22Rv1 (cell line): ENCODE results near the gene APOBEC3F.

Source experiments
- CTCF ChIP-seq: fragments of 450-650 bp; IDR thresholded peaks from 2 replicates; pipeline ENCODE4 v1.5.1; 2017; ENCODE audit warnings: mild to moderate bottlenecking
- ZFX ChIP-seq: fragments of 450-650 bp; IDR thresholded peaks from 2 replicates; pipeline ENCODE4 v1.6.1; 2017; ENCODE audit warnings: antibody characterized with exemption, borderline replicate concordance

DNA sequence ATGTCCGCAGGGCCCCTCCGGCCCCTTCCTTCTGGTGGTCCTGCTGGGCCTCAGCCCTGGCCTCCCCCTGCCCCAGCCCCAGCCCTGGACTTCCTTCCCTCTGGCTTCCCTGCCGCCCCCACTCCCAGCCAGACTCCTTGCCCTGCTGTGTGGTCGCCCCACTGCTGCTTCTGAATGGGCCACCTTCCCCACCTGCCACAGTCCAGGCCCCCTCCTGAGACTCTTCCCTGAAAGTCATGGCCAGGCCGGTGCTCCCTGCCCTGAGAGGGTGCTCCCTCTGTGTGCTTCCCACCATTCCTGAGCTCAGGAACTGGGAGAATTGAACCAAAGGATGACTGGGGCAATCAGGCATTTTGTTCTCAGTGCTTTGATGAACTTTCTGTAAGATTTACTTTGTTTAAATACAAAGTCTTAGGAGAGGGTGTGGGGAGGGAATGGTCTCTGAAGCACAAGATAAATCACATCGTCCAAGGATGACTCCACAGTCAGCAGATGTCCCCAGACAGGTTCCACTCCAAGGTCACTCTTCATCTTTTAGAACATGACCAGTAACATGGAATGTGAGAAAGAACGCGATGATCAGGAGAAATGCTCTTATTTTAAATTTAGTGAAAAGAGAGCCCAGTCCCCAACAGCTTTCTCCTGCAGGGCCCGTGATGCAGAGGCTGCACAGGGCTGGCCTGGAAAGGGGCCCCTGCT lies 19.0 kb upstream of the APOBEC3F start:
- TF ChIP-seq CTCF = no peak
- no peak for TF ChIP-seq ZFX
